Gastrocnemius medialis (tissue), 4 donors: ENCODE measurements around the gene BLVRA. TPM values are rescaled to one million over a fixed set of nuclear protein-coding genes. Genes with fewer than 3 reads are reported as not detected.

Source experiments
- ATAC-seq, 2 donors: fragments of 150-250 bp; one replicate each; pipeline ENCODE4 v1.9.1; 2016
- DNase-seq, 2 donors: peaks; one replicate each; pipeline ENCODE4 v3.0.0-alpha.2; 2019
- H3K27ac ChIP-seq, 4 donors: fragments of 200-600 bp; sonication (generic); 1 replicate in 1 of 4; 2 replicates in 3 of 4; pipeline ENCODE4 v1.5.1; 2016 to 2018; ENCODE audit warnings: mild to moderate bottlenecking in 2 of 4, moderate library complexity in 1 of 4
- H3K27me3 ChIP-seq, 3 donors: fragments of 200-600 bp; sonication (generic) in 2 of 3; 1 replicate in 1 of 3; 2 replicates in 2 of 3; pipeline versions ENCODE4 v1.5.1 to v1.6.0; 2016 to 2019; ENCODE audit warnings: mild to moderate bottlenecking in 1 of 3, moderate library complexity in 1 of 3
- H3K36me3 ChIP-seq, 2 donors: fragments of 200-600 bp; sonication (generic) in 1 of 2; one replicate each; pipeline ENCODE4 v1.5.1; 2017 to 2018
- H3K4me1 ChIP-seq, 2 donors: fragments of 200-600 bp; sonication (generic) in 1 of 2; one replicate each; pipeline ENCODE4 v1.5.1; 2016 to 2017; ENCODE audit warnings: mild to moderate bottlenecking in 2 of 2
- H3K4me3 ChIP-seq, 4 donors: fragments of 200-600 bp; sonication (generic) in 3 of 4; 1 replicate in 1 of 4; 2 replicates in 3 of 4; pipeline ENCODE4 v1.5.1; 2016 to 2019; ENCODE audit warnings: mild to moderate bottlenecking in 2 of 4
- H3K9me3 ChIP-seq, 3 donors: fragments of 200-600 bp; sonication (generic) in 2 of 3; 1 replicate in 1 of 3; 2 replicates in 2 of 3; pipeline ENCODE4 v1.5.1; 2016 to 2019
- POLR2A ChIP-seq, 2 donors: fragments of 450-650 bp; IDR thresholded peaks; one replicate each; pipeline ENCODE4 v1.6.1; 2017; ENCODE audit warnings: antibody characterized with exemption in 2 of 2, mild to moderate bottlenecking in 2 of 2, moderate library complexity in 2 of 2
- in situ Hi-C, 4 donors: fragments of 200-750 bp; cut with MboI; loops; one replicate each; pipeline versions ENCODE4 v1.15.0 to v1.8.0; 2017; ENCODE audit warnings: low sequenced_read_pairs in 4 of 4
- intact Hi-C: fragments of 100-400 bp; cut with DNase I; formaldehyde crosslinking; loops from one replicate; pipeline ENCODE4 v1.15.1; 2023; ENCODE audit warnings: low total_unique reads
- total RNA-seq, 4 donors: library from RNA; depleted of rRNA; stranded (reverse); fragments of >200 nt; gene quantifications; one replicate each; pipeline versions ENCODE4 v1.1.0 to v1.2.3, GENCODE V29; 2016
- TF ChIP-seq, protein P1 (sequence below), 5 experiments: fragments of 450-650 bp in 3 of 5; fragments of 200-600 bp in 2 of 5; sonication (generic) in 2 of 5; IDR thresholded peaks in 4 of 5; conservative IDR thresholded peaks in 1 of 5; 1 replicate in 4 of 5; 2 replicates in 1 of 5; pipeline ENCODE4 v1.5.1; 2016 to 2019; ENCODE audit warnings: antibody characterized with exemption in 5 of 5, mild to moderate bottlenecking in 3 of 5, moderate library complexity in 3 of 5

BLVRA gene
- total RNA-seq, 4 donors from 2014 or later: 26.7 to 45.9 (median 29.3) TPM

DNA sequence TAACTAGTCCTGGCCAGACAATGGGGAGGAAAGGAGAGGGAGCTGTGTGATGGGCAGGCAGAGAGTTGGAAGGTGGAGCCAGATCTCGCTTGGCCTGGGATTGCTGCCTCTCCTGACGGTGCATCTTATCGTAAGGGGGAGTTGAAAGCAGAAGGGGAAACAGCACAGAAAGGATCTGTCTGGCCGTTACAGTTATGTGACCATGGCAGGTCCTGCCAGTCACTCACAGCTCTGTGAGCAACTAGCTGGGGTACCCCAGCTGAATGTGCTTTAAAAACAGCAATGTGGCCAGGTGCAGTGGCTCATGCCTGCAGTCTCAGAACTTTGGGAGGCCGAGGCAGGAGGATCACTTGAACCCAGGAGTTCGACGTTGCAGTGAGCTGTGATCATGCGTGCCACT, 8.1 kb downstream of the BLVRA start:
- no peak for TF ChIP-seq POLR2A (IDR thresholded peaks at IDR 0.05)
- TF ChIP-seq, protein P1, sequence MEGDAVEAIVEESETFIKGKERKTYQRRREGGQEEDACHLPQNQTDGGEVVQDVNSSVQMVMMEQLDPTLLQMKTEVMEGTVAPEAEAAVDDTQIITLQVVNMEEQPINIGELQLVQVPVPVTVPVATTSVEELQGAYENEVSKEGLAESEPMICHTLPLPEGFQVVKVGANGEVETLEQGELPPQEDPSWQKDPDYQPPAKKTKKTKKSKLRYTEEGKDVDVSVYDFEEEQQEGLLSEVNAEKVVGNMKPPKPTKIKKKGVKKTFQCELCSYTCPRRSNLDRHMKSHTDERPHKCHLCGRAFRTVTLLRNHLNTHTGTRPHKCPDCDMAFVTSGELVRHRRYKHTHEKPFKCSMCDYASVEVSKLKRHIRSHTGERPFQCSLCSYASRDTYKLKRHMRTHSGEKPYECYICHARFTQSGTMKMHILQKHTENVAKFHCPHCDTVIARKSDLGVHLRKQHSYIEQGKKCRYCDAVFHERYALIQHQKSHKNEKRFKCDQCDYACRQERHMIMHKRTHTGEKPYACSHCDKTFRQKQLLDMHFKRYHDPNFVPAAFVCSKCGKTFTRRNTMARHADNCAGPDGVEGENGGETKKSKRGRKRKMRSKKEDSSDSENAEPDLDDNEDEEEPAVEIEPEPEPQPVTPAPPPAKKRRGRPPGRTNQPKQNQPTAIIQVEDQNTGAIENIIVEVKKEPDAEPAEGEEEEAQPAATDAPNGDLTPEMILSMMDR (IDR thresholded peaks at IDR 0.05 in 4 of 5, conservative IDR thresholded peaks at IDR 0.05 in 1 of 5): no peak
- DNase-seq (no peak), ATAC-seq (no peak)
- no peaks in the 10 kb centered on the region for H3K27me3 ChIP-seq
- no peaks in the 10 kb centered on the region for H3K9me3 ChIP-seq
- H3K27ac ChIP-seq: no peak overlapping the region
- H3K4me3 ChIP-seq: no peak overlapping the region
- intact Hi-C loops (no loop called here), in situ Hi-C loops (no loop called here)
- H3K36me3 ChIP-seq: no peaks in the 10 kb centered on the region
- H3K4me1 ChIP-seq: peaks cover 18 to 20% of the 10 kb centered on the region in 2 donors

DNA sequence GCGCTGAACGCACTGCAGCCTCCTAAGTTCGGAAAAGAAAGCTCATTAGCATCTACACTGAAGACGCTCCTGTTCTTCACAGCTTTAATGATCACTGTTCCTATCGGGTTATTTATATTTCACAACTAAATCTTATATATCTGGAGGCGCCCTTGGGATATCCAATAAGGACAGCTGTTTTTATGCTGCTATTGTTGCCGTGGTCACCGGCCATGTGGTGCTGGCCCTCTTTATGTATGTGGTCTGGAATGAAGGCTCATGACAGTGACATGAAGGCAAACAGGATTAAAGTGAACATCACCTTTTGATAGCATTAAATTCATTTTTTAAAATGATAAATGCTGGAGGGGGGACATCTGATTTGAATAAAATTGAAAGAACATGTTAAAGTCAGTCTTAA, 8.8 kb downstream of the BLVRA start:
- no peaks in the 10 kb centered on the region for H3K27me3 ChIP-seq
- no peak for ATAC-seq

DNA sequence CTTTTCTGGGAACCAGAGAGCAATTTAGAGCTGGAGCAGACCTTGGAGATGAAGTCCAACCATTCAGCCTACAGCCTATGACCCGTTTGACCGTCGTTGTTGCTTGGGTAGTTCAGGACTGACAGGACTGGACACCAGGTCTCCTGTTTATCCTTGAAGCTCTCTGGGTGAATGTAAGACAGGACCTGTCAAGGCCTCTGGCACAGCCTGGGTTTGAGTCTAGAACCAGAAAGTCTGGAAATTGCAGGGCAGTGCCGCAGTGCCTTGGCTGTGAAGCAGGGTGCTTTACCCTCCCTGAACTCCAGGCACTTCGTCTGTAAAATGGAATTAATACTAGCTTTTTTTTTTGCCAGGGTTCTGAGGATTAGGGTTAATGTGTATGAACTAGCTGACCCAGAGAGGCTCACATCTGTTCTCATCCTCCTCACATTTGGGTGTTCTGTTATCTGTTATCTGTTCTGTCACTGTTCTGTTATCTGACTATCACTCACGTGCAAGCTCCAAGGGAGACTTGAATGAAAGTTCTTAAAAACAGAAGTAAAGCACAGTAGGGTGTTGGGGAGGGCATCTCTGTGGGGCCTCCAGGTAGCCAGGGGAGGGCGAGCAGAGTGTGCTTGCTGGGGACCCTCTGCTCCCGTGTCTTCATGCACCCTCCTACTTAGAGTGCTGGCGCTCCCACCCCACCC, 9.9 kb downstream of the BLVRA start:
- Histone ChIP-seq H3K27me3 (no peaks in the 10 kb centered on the region), H3K36me3 (peaks cover 0 to 6% of the 10 kb centered on the region in 2 donors), H3K4me1 (peaks cover 17 to 18% of the 10 kb centered on the region in 2 donors), H3K4me3 (no peak overlapping the region), H3K27ac (no peak overlapping the region), H3K9me3 (no peaks in the 10 kb centered on the region)
- ATAC-seq (no peak), DNase-seq (no peak)
- in situ Hi-C loops (no loop called here), intact Hi-C loops (no loop called here)
- TF ChIP-seq, protein P1 (IDR thresholded peaks at IDR 0.05 in 4 of 5, conservative IDR thresholded peaks at IDR 0.05 in 1 of 5): no peak
- TF ChIP-seq POLR2A (IDR thresholded peaks at IDR 0.05): no peak

More for the DNA sequence above, 8.8 kb downstream of the BLVRA start:
- no peak overlapping the region for H3K4me3 ChIP-seq
- in situ Hi-C loops: no loop called here
- H3K4me1 ChIP-seq: peaks cover 17 to 18% of the 10 kb centered on the region in 2 donors
- H3K27ac ChIP-seq: no peak overlapping the region
- no peaks in the 10 kb centered on the region for H3K36me3 ChIP-seq
- TF ChIP-seq, protein P1 (IDR thresholded peaks at IDR 0.05 in 4 of 5, conservative IDR thresholded peaks at IDR 0.05 in 1 of 5): no peak
- TF ChIP-seq POLR2A (IDR thresholded peaks at IDR 0.05): no peak
- intact Hi-C loops: no loop called here
- DNase-seq: no peak
- H3K9me3 ChIP-seq: no peaks in the 10 kb centered on the region

DNA sequence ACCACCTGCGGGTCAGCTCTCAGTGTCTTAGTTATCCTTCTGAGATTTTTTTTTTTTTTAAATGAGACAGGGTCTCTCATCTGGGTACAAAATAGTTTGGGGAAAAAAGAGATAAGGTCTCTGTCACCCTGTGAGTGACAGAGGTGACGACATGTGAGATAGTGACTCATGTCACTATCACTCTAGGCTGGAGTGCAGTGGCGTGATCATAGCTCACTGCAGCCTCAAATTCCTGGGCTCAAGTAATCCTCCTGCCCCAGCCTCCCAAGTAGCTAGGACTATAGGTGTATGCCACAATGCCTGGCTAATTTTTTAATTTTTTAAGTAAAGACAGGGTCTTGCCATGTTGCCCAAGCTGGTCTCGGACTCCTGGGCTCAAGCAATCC, 10.4 kb downstream of the BLVRA start:
- DNase-seq (no peak), ATAC-seq (no peak)
- Histone ChIP-seq H3K4me1 (peaks cover 15 to 17% of the 10 kb centered on the region in 2 donors), H3K27me3 (no peaks in the 10 kb centered on the region), H3K9me3 (no peaks in the 10 kb centered on the region), H3K36me3 (peaks cover 0 to 6% of the 10 kb centered on the region in 2 donors), H3K27ac (no peak overlapping the region), H3K4me3 (no peak overlapping the region)
- in situ Hi-C loops: no loop called here
- intact Hi-C loops: no loop called here
- no peak for TF ChIP-seq POLR2A (IDR thresholded peaks at IDR 0.05)
- TF ChIP-seq, protein P1 (IDR thresholded peaks at IDR 0.05 in 4 of 5, conservative IDR thresholded peaks at IDR 0.05 in 1 of 5): no peak

DNA sequence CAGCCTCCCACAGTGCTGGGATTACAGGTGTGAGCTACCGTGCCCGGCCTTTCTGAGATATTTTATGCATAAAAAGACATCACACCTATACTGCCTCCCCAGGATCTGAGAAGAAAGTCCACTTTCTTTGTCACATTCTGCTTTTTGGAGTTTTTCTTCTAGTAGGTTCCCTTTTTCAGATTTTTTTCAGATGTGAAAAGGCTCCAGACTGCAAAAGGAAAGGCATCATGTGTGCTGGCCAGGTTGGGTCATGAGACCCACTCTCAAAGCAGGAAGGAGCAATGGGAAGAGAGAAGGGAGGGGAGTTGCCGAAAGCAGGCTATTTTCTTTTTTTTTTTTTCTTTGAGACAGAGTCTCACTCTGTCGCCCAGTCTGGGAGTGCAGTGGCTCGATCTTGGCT, 10.8 kb downstream of the BLVRA start:
- DNase-seq (no peak), ATAC-seq (no peak)
- in situ Hi-C loops: no loop called here
- no peak overlapping the region for H3K4me3 ChIP-seq
- H3K36me3 ChIP-seq: peaks cover 0 to 6% of the 10 kb centered on the region in 2 donors
- TF ChIP-seq, protein P1 (IDR thresholded peaks at IDR 0.05 in 4 of 5, conservative IDR thresholded peaks at IDR 0.05 in 1 of 5): no peak
- TF ChIP-seq POLR2A (IDR thresholded peaks at IDR 0.05): no peak
- H3K9me3 ChIP-seq: no peaks in the 10 kb centered on the region
- no peaks in the 10 kb centered on the region for H3K27me3 ChIP-seq
- H3K27ac ChIP-seq: no peak overlapping the region
- intact Hi-C loops: no loop called here
- H3K4me1 ChIP-seq: peaks cover 11 to 14% of the 10 kb centered on the region in 2 donors
